Myometrial cell (primary cell): ENCODE measurements around the gene PDGFRA. TPM values are rescaled to one million over a fixed set of nuclear protein-coding genes. Genes with fewer than 3 reads are reported as not detected.

Experiments
- total RNA-seq: library from RNA; depleted of rRNA; stranded (reverse); fragments of >200 nt; gene quantifications from 2 replicates; pipeline ENCODE4 v1.2.3, GENCODE V29; 2015

Gene PDGFRA
- total RNA-seq: 63.1 and 101 TPM in 2 replicates

GRCh38 chr4:54228961-54229501, at the start of gene PDGFRA:
Gene PDGFRA, plus strand, starts transcription at chr4:54229293. Its CDS starts 29,476 bp downstream, at chr4:54258769.

Other genes with a start within 250 kb of the PDGFRA start
- gene CHIC2, start 164.7 kb upstream of the PDGFRA start, total RNA-seq: 23.9 and 35.4 TPM in 2 replicates
- gene GSX2, start 129.1 kb upstream of the PDGFRA start, total RNA-seq: not detected in 2 replicates